GM21576 (cell line): ENCODE data around the gene EHF.

Source experiments
- ATAC-seq: cut with Tn5 transposase; IDR thresholded peaks from one replicate; pipeline ENCODE4 v1.9.1; 2021; ENCODE audit warnings: mild to moderate bottlenecking, moderate library complexity; ENCODE audit not compliant: unreplicated experiment

Gene EHF

GRCh38 chr11:34601609-34602008 is 19.3 kb upstream of the EHF start:
- ATAC-seq = no peak

- no peak for ATAC-seq
Measured at GRCh38 chr11:34602245-34602644, 18.6 kb upstream of the EHF start.

- no peak for ATAC-seq
Measured at GRCh38 chr11:34603129-34604001, 17.5 kb upstream of the EHF start.

GRCh38 chr11:34604145-34604544 is 16.7 kb upstream of the EHF start:
- no peak for ATAC-seq

- ATAC-seq = no peak
Measured at GRCh38 chr11:34604911-34605310, 16.0 kb upstream of the EHF start.

GRCh38 chr11:34605481-34606325 is 15.2 kb upstream of the EHF start:
- ATAC-seq = no peak

GRCh38 chr11:34606326-34607120 is 14.4 kb upstream of the EHF start:
- ATAC-seq = no peak

- no peak for ATAC-seq
Measured at GRCh38 chr11:34609187-34609751, 11.6 kb upstream of the EHF start.

GRCh38 chr11:34609850-34610249 is 11.0 kb upstream of the EHF start:
- no peak for ATAC-seq

GRCh38 chr11:34610324-34611041 is 10.4 kb upstream of the EHF start:
- no peak for ATAC-seq

GRCh38 chr11:34613015-34613414 is 7.9 kb upstream of the EHF start:
- ATAC-seq = no peak

- ATAC-seq = peak; percentile 77
Measured at GRCh38 chr11:34613552-34614056, 7.3 kb upstream of the EHF start.

- ATAC-seq = peak; percentile 65
Measured at GRCh38 chr11:34614344-34615104, 6.4 kb upstream of the EHF start.

GRCh38 chr11:34616086-34616485 is 4.8 kb upstream of the EHF start:
- ATAC-seq = no peak

- no peak for ATAC-seq
Measured at GRCh38 chr11:34616830-34617504, 3.9 kb upstream of the EHF start.

- no peak for ATAC-seq
Measured at GRCh38 chr11:34618406-34618805, 2.5 kb upstream of the EHF start.

- ATAC-seq = no peak
Measured at GRCh38 chr11:34619062-34619516, 1.8 kb upstream of the EHF start.

- no peak for ATAC-seq
Measured at GRCh38 chr11:34620202-34620601, 691 bp upstream of the EHF start.

- no peak for ATAC-seq
Measured at GRCh38 chr11:34621876-34622275, 983 bp downstream of the EHF start.
